Measurements from ENCODE around the gene RASGRF1. TPM values are rescaled to one million over a fixed set of nuclear protein-coding genes. Genes with fewer than 3 reads are reported as not detected.

RASGRF1 gene
- total and polyA plus RNA-seq, 9 of the 15 experiments (the other 6 are each of a cell fraction or from before 2014, with no cell fraction given) = 0.03 to 0.58 (median 0.06) TPM; not detected in 1

DNA sequence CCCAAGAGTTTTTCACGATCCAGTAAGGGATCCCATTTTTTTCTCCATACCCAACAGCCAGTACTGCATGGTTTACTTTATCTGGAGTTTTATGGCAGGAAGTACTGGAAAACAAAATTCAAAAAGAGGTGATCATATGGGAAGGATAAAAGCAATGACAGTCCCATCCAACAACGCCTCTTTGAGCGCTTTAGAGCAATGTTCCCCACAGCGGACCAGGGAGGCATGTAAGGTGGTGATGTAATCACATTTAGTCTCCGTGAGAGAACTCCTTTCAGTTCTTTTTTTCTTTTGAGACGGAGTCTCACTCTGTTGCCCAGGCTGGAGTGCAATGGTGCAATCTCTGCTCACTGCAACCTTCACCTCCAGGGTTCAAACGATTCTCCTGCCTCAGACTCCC, 167.6 kb downstream of the RASGRF1 start:
- Histone ChIP-seq H3K4me3 (no peak overlapping the region), H3K9me1 (ENCODE audit: control insufficient read depth, insufficient read depth, low read length) (no peaks in the 10 kb centered on the region), H3K9ac (ENCODE audit: insufficient read depth in 1 of 2, low read depth in 2 of 2, low read length in 2 of 2) (no peak overlapping the region), H3K4me2 (ENCODE audit: insufficient read depth, low read length) (no peak overlapping the region), H3K4me1 (replicated peaks in 1 of 2; ENCODE audit: control insufficient read depth in 2 of 2, insufficient read depth in 2 of 2, low read length in 2 of 2) (no peaks in the 10 kb centered on the region; a peak in 1 of 5 replicates), H3K9me3 (replicated peaks; ENCODE audit: control insufficient read depth, insufficient read depth, low read depth, low read length) (no peaks in the 10 kb centered on the region), H3K27ac (ENCODE audit: extremely low read depth, low read depth, low read length) (no peak overlapping the region), H3K36me3 (ENCODE audit: control insufficient read depth, insufficient read depth, low read length) (peaks cover 86% of the 10 kb centered on the region), H3K27me3 (ENCODE audit: control insufficient read depth in 2 of 2, insufficient read depth in 2 of 2, low read length in 2 of 2) (no peaks in the 10 kb centered on the region), H4K20me1 (replicated peaks; ENCODE audit: control insufficient read depth, insufficient read depth, low read length) (no peaks in the 10 kb centered on the region), H3K79me2 (ENCODE audit: control insufficient read depth, insufficient read depth, low read length) (no peaks in the 10 kb centered on the region), H2AFZ (ENCODE audit: low read depth, low read length) (no peak overlapping the region)
- in situ Hi-C loops (cut with MboI) = no loop called here
- CTCF ChIA-PET (ENCODE audit: low intra/inter-chr PET ratio) = no interaction called here
- TF ChIP-seq, protein P1, sequence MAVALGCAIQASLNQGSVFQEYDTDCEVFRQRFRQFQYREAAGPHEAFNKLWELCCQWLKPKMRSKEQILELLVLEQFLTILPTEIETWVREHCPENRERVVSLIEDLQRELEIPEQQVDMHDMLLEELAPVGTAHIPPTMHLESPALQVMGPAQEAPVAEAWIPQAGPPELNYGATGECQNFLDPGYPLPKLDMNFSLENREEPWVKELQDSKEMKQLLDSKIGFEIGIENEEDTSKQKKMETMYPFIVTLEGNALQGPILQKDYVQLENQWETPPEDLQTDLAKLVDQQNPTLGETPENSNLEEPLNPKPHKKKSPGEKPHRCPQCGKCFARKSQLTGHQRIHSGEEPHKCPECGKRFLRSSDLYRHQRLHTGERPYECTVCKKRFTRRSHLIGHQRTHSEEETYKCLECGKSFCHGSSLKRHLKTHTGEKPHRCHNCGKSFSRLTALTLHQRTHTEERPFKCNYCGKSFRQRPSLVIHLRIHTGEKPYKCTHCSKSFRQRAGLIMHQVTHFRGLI (CRISPR knock-in tag; IDR thresholded peaks at IDR 0.05) = no peak
- TF ChIP-seq SP2 (IDR thresholded peaks at IDR 0.05; ENCODE audit: extremely low read depth, low read depth, low read length, poor library complexity, severe bottlenecking) = no peak
- TF ChIP-seq POU5F1 (IDR thresholded peaks at IDR 0.05; ENCODE audit: borderline replicate concordance, low read depth, low read length, partially characterized antibody) = no peak
- TF ChIP-seq SRF (CRISPR knock-in tag; IDR thresholded peaks at IDR 0.05) = no peak
- TF ChIP-seq, protein P2, sequence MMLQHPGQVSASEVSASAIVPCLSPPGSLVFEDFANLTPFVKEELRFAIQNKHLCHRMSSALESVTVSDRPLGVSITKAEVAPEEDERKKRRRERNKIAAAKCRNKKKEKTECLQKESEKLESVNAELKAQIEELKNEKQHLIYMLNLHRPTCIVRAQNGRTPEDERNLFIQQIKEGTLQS (IDR thresholded peaks at IDR 0.05) = peak; percentile 24; the same call in 1 of the 2 replicates
- TF ChIP-seq, protein P2 (CRISPR knock-in tag; conservative IDR thresholded peaks at IDR 0.05) = no peak
- POLR2A ChIA-PET = interaction anchor here (0.6 to 3.3 kb wide), 5 partner anchors 9 to 77 kb away, joined by 3 to 15 read pairs (median 4); no protein-coding TSS in a partner anchor
- FAIRE-seq = no peak
- 91% methylated on average over 7 of the region's 7 CpGs for WGBS (ENCODE audit: insufficient coverage, low coverage, missing lambda C conversion rate)
- BruUV-seq (replicated peaks) = no TSS peak
- DNase-seq (ENCODE audit: extremely low read depth in 1 of 4, low spot score in 3 of 4) = no peak
- intact Hi-C loops (cut with micrococcal nuclease) = no loop called here
- no peak for ATAC-seq
